Stimulated activated CD4-positive, alpha-beta T cell treated with anti-CD3 and anti-CD28 coated beads, Interleukin-1b, Interleukin-23, amount 100 ng/mL, for 24 hours (primary cell): Measurements from ENCODE around the gene KDM7A.
"Not testable (repeated sequence)": the region's sequence is repeated elsewhere in the genome, so short reads cannot be mapped to it uniquely, and the experiment has no call there.

Experiments
- DNase-seq, 4 experiments: peaks; one replicate each; pipeline ENCODE4 v3.0.0-alpha.2; 2020; ENCODE audit warnings: low read depth in 4 of 4, low spot score in 1 of 4

The KDM7A gene

DNA sequence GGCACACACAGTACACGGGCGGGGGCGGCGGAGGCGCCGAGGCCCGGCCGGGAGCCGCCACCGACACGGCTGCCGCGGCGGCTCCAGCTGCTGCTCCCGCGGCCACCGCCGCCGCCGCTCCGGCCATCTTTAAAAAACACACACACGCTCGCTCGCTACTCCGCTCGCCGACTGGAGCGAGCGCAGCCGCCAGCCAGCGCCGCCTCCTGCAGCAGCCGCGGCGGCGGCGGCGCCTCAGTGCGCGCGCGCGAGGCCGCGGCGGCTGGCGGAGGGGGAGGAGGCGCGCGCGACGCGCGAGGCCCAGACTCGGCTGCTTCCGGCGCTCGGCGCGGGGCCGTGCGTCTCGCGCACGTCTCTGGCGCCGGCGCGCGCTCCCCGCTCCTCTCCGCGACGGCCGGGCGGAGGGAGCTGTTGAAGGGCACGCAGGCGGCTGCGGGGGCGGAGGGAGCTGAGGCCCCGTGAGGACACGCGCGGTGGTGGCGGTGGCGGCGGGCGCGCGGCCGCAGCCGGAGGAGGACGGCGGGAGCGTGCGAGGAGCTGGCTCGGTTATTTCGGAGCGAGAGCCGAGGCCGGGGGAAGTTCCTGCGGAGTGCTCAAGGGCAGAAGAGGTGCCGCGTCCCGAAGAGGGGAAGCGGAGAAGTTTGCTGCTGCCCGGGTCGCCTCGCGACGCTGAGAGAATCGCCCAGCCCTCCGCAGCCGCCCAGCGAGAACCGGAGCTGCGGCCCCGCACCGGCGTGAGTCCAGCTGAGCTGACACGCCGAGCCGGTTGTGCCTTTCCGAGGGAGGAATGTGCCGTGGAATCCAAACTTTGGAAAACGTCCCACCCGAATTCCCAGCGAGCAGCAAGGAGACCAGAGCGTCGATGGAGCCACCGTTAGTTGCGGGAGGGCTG lies at the start of gene KDM7A:
TSS of gene KDM7A (minus strand) at position 173 of the 892 bp plus-strand sequence. CDS start at position 127, 46 bp downstream.
- peak; percentile 78 to 90 (median 82) for DNase-seq

- DNase-seq: no peak
Measured at GRCh38 chr7:140225562-140226249, 48.9 kb upstream of the KDM7A start.

GRCh38 chr7:140223515-140224221 lies 46.9 kb upstream of the KDM7A start:
- DNase-seq: no peak

GRCh38 chr7:140222814-140223213 lies 46.0 kb upstream of the KDM7A start:
- no peak for DNase-seq

GRCh38 chr7:140219672-140220524 lies 43.1 kb upstream of the KDM7A start:
- no peak for DNase-seq

DNA sequence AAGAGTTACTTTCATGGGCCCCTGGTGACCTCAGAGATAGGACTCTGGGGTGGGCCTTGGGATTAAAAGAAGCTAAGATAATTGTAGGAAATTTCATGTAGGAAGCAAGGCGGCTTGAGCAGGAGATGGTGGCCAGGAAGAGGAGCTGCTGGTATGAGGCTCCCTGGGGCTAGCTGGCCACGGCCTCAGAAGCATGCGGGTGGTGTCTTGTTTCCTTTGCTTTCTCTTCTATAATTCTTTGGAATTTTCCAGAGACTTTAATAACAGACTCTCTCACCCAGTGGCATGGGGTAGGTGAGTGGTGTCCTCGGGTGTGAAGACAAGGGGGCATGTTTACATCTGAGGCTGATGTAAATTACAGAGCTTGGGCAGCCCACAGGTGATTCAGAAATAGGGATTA lies 41.9 kb upstream of the KDM7A start:
- DNase-seq: no peak

- DNase-seq: no peak
Measured at GRCh38 chr7:140217750-140218501, 41.1 kb upstream of the KDM7A start.

- DNase-seq: no peak
Measured at GRCh38 chr7:140215281-140215680, 38.5 kb upstream of the KDM7A start.

DNA sequence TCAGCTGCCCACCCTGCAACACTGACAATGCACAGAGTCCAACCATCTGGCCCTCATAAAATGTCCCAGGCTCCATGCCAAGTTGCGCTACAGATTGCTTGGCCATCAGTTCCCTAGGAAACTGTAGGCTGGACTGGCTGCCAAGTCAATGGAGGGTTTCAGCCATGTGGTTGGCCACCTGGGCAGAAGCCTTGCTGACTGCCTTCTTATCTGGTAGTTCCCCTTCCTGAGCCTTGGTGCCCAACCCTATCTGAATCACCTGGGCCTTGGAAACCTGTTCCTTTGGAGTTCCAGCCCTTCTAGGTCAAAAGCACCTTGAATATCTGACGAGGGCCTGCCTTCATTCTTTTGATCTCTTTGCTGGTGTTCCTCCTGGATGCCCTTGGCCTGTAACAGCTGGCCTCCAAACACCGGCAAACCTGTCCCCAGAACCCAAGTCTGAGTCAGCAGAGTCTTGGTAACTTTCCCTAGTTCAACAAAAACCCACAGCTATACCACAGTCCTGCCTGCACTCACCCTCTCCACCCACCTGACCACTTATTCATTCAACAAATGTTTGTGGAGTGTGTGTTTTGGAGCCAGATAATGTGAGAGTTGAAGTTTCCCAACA lies 37.4 kb upstream of the KDM7A start:
- no peak for DNase-seq

DNA sequence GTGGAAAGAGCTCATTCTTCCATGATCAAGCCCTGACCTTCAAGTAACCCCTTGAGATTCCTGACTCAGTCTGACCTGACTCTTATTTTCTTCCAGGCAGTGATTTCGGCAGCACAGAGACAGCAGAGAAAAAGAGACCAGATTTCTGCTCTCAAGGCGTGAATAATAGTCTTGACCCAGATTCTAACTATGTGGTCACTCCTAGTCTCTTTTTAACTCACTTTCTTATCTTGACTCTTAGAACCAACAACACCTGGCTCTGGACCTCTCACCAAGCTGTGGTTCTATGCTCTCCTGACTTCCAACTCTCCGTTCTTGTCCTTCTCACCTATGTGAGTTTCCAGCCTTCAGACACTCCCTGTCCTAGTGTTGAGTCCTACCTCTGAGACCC lies 36.9 kb upstream of the KDM7A start:
- no peak for DNase-seq

- DNase-seq: no peak
Measured at GRCh38 chr7:140212100-140212881, 35.5 kb upstream of the KDM7A start.

GRCh38 chr7:140211698-140212097 lies 34.9 kb upstream of the KDM7A start:
- no peak for DNase-seq

DNA sequence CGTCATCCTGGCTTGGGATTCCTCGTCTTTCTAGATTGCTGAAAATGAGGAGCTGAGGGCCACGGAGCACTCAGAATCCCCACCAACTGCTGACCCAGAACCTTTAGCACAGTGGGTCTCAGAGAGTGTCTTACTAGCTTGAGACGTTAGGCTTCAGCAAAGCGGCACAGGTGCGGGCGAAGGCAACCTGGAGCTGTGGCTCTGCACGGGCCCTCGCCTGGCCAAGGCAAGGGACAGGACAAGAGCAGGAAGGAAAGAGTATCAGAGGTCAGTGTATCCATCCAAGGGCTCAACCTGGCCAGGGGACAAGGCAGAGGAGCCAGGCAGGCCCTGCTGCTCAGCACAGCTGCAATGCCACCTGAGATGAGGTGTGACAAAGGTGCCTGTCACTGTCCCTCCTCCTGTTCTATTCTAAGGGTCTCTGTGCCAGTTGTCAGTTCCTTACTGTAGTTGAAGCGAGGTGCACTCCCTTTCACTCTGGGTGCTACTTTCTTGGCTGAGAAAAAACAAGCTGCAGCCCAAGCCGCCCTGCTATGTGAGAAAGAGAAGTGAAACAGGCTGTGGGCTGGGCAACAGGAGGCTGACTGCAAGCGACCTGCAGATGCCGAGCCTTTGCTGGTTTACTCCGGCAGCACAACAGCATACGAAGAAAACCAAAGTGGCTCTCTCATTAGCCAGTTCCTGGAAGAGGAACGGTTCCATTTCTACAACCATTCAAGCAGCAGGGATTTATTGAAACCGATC lies 33.3 kb upstream of the KDM7A start:
- peak in 2 of 4 experiments; percentile 34 to 48 for DNase-seq

DNA sequence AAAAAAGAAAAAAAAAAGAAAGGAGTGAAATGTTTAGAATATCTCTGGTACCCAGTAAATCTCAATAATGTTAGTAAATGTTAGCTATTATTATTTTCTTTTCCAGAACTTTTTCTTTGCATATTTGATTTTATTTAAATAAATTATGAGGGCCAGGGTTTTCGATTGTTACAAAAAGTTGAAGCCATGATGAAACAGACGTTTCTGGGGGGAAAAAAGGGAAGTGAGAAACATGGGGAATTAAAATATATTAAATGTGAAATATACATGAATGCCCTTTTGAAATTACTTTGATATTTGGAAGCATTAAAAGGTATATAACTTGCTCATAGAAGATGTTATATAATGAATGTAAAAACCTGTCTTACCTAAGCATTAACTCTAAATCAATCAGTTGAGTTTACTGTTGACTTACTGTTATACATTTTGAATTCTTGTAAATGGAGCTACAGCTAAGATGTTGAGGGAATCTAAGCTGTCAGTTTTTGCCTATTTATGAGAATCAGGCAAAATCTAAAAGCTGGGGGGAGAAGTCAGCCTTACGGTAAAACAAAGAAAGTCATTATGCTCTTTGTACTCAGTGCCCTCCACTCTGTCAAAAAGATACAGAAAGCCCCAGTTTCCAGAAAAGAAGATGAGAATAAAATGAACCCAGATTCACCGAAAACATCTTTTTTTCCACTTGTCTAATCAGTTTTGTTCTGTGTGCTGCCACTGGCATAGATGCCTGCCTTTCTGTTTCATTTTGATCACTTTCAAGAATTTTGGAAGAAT lies 30.0 kb upstream of the KDM7A start:
- no peak for DNase-seq

GRCh38 chr7:140205600-140205999 lies 28.8 kb upstream of the KDM7A start:
- no peak for DNase-seq

- DNase-seq: no peak
Measured at GRCh38 chr7:140203556-140203955, 26.8 kb upstream of the KDM7A start.

GRCh38 chr7:140202942-140203341 lies 26.2 kb upstream of the KDM7A start:
- DNase-seq: not testable (repeated sequence)
